Upper lobe of right lung (tissue), 1 donor: Measurements from ENCODE around the gene XPNPEP2. TPM values are rescaled to one million over a fixed set of nuclear protein-coding genes. Genes with fewer than 3 reads are reported as not detected.

Experiments used
- ATAC-seq: fragments of 200-7000 bp; cut with Tn5 transposase; one replicate; pipeline ENCODE4 v1.9.1; 2020; ENCODE audit warnings: mild to moderate bottlenecking, moderate library complexity
- DNase-seq: peaks from one replicate; pipeline ENCODE4 v3.0.0-alpha.2; 2020
- H3K27ac ChIP-seq: fragments of 200-600 bp; one replicate; pipeline ENCODE4 v1.8.0; 2022
- H3K27me3 ChIP-seq: fragments of 200-600 bp; one replicate; pipeline ENCODE4 v1.8.0; 2022; ENCODE audit warnings: mild to moderate bottlenecking
- H3K36me3 ChIP-seq: fragments of 200-600 bp; one replicate; pipeline ENCODE4 v1.8.0; 2022
- H3K4me1 ChIP-seq: fragments of 200-600 bp; one replicate; pipeline ENCODE4 v1.8.0; 2022
- H3K4me3 ChIP-seq: fragments of 200-600 bp; one replicate; pipeline ENCODE4 v1.8.0; 2022; ENCODE audit warnings: mild to moderate bottlenecking
- H3K9me3 ChIP-seq: fragments of 200-600 bp; one replicate; pipeline ENCODE4 v1.8.0; 2022
- intact Hi-C: fragments of 100-400 bp; cut with DNase I; formaldehyde crosslinking; loops from one replicate; pipeline ENCODE4 v1.11.0; 2022
- total RNA-seq: library from RNA; stranded (reverse); fragmentation: NEBNext Ultra II Directional; extraction: Animal tissue kit (Norgen Biotek cat#: 25700); gene quantifications from one replicate; pipeline ENCODE4 v1.2.1, GENCODE V29; 2021
- TF ChIP-seq, protein P1 (sequence below): fragments of 200-600 bp; IDR thresholded peaks from one replicate; pipeline ENCODE4 v1.8.0; 2022; ENCODE audit warnings: antibody characterized with exemption
- donor health status: DM: no; HTN: yes; CAD: no; lungs with severe emphysema.

XPNPEP2 gene
- total RNA-seq, 1 donor from 2014 or later: 0.93 TPM

- no peaks in the 10 kb centered on the region for H3K9me3 ChIP-seq
- H3K27ac ChIP-seq: no peak overlapping the region
- H3K36me3 ChIP-seq: no peaks in the 10 kb centered on the region
- H3K27me3 ChIP-seq: no peaks in the 10 kb centered on the region
- intact Hi-C loops: no loop called here
- no peak overlapping the region for H3K4me3 ChIP-seq
- no peak for DNase-seq
- TF ChIP-seq, protein P1, sequence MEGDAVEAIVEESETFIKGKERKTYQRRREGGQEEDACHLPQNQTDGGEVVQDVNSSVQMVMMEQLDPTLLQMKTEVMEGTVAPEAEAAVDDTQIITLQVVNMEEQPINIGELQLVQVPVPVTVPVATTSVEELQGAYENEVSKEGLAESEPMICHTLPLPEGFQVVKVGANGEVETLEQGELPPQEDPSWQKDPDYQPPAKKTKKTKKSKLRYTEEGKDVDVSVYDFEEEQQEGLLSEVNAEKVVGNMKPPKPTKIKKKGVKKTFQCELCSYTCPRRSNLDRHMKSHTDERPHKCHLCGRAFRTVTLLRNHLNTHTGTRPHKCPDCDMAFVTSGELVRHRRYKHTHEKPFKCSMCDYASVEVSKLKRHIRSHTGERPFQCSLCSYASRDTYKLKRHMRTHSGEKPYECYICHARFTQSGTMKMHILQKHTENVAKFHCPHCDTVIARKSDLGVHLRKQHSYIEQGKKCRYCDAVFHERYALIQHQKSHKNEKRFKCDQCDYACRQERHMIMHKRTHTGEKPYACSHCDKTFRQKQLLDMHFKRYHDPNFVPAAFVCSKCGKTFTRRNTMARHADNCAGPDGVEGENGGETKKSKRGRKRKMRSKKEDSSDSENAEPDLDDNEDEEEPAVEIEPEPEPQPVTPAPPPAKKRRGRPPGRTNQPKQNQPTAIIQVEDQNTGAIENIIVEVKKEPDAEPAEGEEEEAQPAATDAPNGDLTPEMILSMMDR: no peak
- no peak for ATAC-seq
- H3K4me1 ChIP-seq: no peaks in the 10 kb centered on the region
These were observed 52.0 kb downstream of the XPNPEP2 start for GRCh38 chrX:129790808-129791207.

GRCh38 chrX:129791336-129791735, 52.6 kb downstream of the XPNPEP2 start:
- Histone ChIP-seq H3K36me3 (no peaks in the 10 kb centered on the region), H3K27me3 (no peaks in the 10 kb centered on the region), H3K4me1 (no peaks in the 10 kb centered on the region), H3K4me3 (no peak overlapping the region), H3K27ac (no peak overlapping the region), H3K9me3 (no peaks in the 10 kb centered on the region)
- intact Hi-C loops: no loop called here
- ATAC-seq (no peak), DNase-seq (no peak)
- TF ChIP-seq, protein P1: no peak

DNA sequence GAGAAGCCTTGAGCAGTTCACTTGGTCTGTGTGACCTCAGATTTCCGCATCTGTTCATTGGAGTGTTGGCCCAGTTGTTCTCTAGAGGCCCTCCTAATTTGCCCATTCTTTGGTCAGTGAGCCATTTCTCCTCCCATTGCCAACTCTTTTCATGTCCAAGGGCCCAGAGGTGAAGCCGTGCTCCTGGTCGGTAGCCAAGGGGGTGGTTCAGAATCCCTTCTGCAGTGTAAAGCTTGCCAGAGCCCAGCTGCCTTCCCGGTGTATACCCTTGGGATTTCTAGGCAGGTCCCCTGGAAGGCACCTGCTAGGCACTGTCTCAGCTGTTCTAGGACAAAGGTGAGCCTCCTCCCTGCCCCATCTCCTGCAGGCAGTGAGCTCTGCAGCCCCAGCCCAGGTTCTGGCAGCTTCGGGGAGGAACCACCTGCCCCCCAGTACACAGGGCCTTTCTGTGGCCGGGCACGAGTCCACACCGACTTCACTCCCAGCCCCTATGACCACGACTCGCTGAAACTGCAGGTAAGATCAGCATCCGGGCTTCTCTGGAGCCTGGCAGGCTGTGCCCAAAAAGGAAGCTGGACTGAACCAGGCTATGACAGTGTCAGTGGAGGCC, 53.3 kb downstream of the XPNPEP2 start:
- DNase-seq (no peak), ATAC-seq (no peak)
- Histone ChIP-seq H3K27me3 (no peaks in the 10 kb centered on the region), H3K36me3 (no peaks in the 10 kb centered on the region), H3K9me3 (no peaks in the 10 kb centered on the region), H3K4me3 (no peak overlapping the region), H3K4me1 (no peaks in the 10 kb centered on the region), H3K27ac (no peak overlapping the region)
- intact Hi-C loops: no loop called here
- TF ChIP-seq, protein P1: no peak

DNA sequence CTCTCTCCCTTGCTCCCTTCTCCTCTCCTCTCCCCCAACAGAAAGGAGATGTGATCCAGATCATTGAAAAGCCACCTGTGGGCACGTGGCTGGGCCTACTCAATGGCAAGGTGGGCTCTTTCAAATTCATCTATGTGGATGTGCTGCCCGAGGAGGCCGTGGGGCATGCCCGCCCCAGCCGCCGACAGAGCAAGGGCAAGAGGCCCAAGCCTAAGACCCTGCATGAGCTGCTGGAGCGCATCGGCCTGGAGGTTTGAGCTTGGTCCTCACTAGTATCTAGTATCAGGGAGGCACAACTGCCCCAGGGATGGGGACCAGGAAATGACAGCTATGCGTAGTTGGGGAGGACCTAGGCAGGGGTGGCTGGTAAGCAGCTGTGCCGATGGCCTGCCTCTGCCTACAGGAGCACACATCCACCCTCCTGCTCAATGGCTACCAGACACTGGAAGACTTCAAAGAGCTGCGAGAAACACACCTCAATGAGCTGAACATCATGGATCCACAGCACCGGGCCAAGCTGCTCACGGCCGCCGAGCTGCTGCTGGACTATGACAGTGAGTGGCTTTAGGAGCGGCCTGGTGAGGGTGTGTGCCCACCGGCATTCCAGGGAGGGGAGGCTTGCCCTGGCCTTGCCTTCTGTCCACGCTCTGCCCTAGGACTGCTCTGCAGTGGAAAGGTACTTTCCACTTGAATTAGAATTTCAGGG, 54.0 kb downstream of the XPNPEP2 start:
- ATAC-seq (no peak), DNase-seq (no peak)
- Histone ChIP-seq H3K27ac (no peak overlapping the region), H3K9me3 (no peaks in the 10 kb centered on the region), H3K27me3 (no peaks in the 10 kb centered on the region), H3K4me1 (no peaks in the 10 kb centered on the region), H3K4me3 (no peak overlapping the region), H3K36me3 (no peaks in the 10 kb centered on the region)
- intact Hi-C loops: no loop called here
- TF ChIP-seq, protein P1: no peak

GRCh38 chrX:129793604-129794191, 54.9 kb downstream of the XPNPEP2 start:
- DNase-seq: no peak
- H3K27me3 ChIP-seq: no peaks in the 10 kb centered on the region
- no peaks in the 10 kb centered on the region for H3K4me1 ChIP-seq
- TF ChIP-seq, protein P1: no peak
- ATAC-seq: no peak
- H3K36me3 ChIP-seq: no peaks in the 10 kb centered on the region
- intact Hi-C loops: no loop called here
- no peak overlapping the region for H3K27ac ChIP-seq
- H3K4me3 ChIP-seq: no peak overlapping the region
- H3K9me3 ChIP-seq: no peaks in the 10 kb centered on the region
